ENCODE data around the gene C2CD3. TPM values are rescaled to one million over a fixed set of nuclear protein-coding genes. Genes with fewer than 3 reads are reported as not detected.

The C2CD3 gene
- total and polyA plus RNA-seq, 4 experiments from 2014 or later: 4.5 to 52.7 (median 26.5) TPM

GRCh38 chr11:74116719-74117118 is 54.1 kb downstream of the C2CD3 start:
- no peaks in the 10 kb centered on the region for H3K27me3 Mint-ChIP-seq
- no peaks in the 10 kb centered on the region for H3K27me3 ChIP-seq (ENCODE audit: insufficient read depth, low read length)
- H3K27ac Mint-ChIP-seq: no peak overlapping the region
- peaks cover 0 to 4% (median 0%) of the 10 kb centered on the region in 8 donors for H3K9me3 Mint-ChIP-seq
- H3K27ac ChIP-seq (ENCODE audit: low read depth, low read length): no peak overlapping the region
- no peaks in the 10 kb centered on the region for H3K4me1 ChIP-seq (ENCODE audit: insufficient read depth, low read length)
- peaks cover 63 to 69% of the 10 kb centered on the region in 2 donors for H3K36me3 Mint-ChIP-seq
- H3K4me1 Mint-ChIP-seq: no peaks in the 10 kb centered on the region
- ChIA-PET CTCF (ENCODE audit: partially characterized antibody) (no interaction called here), POLR2A (ENCODE audit: partially characterized antibody) (no interaction called here)
- no peak for DNase-seq
- H3K4me3 ChIP-seq (ENCODE audit: low read length in 2 of 2): no peak overlapping the region
- H3K36me3 ChIP-seq (ENCODE audit: insufficient read depth, low read length): peaks cover 10% of the 10 kb centered on the region
- no peak overlapping the region for H3K4me3 Mint-ChIP-seq
- H3K9me3 ChIP-seq (ENCODE audit: control insufficient read depth in 1 of 2, low read length in 2 of 2): no peaks in the 10 kb centered on the region
- intact Hi-C loops (cut with micrococcal nuclease): no loop called here

- Histone ChIP-seq H3K27me3 (ENCODE audit: insufficient read depth, low read length) (no peaks in the 10 kb centered on the region), H3K4me1 (ENCODE audit: insufficient read depth, low read length) (no peaks in the 10 kb centered on the region), H3K36me3 (ENCODE audit: insufficient read depth, low read length) (peaks cover 10% of the 10 kb centered on the region), H3K27ac (ENCODE audit: low read depth, low read length) (no peak overlapping the region), H3K9me3 (ENCODE audit: control insufficient read depth in 1 of 2, low read length in 2 of 2) (no peaks in the 10 kb centered on the region), H3K4me3 (ENCODE audit: low read length in 2 of 2) (no peak overlapping the region)
- Mint-ChIP-seq H3K9me3 (peaks cover 0 to 4% (median 0%) of the 10 kb centered on the region in 8 donors), H3K4me3 (no peak overlapping the region), H3K27me3 (no peaks in the 10 kb centered on the region), H3K36me3 (peaks cover 64 to 72% of the 10 kb centered on the region in 2 donors), H3K27ac (peak overlapping the region in 1 of 7 donors; percentile 16), H3K4me1 (no peaks in the 10 kb centered on the region)
- no peak for DNase-seq
- ChIA-PET POLR2A (ENCODE audit: partially characterized antibody) (no interaction called here), CTCF (ENCODE audit: partially characterized antibody) (no interaction called here)
- intact Hi-C loops (cut with micrococcal nuclease): no loop called here
These were observed 57.9 kb downstream of the C2CD3 start for GRCh38 chr11:74112877-74113276.

- Mint-ChIP-seq H3K27me3 (no peaks in the 10 kb centered on the region), H3K9me3 (no peaks in the 10 kb centered on the region), H3K4me3 (no peak overlapping the region), H3K36me3 (peaks cover 67 to 70% of the 10 kb centered on the region in 2 donors), H3K4me1 (peaks cover 0 to 4% (median 2%) of the 10 kb centered on the region in 4 donors), H3K27ac (peak overlapping the region in 4 of 7 donors; percentile 0 to 58 (median 34))
- intact Hi-C loops (cut with micrococcal nuclease): no loop called here
- no peaks in the 10 kb centered on the region for H3K27me3 ChIP-seq (ENCODE audit: insufficient read depth, low read length)
- no peaks in the 10 kb centered on the region for H3K9me3 ChIP-seq (ENCODE audit: control insufficient read depth in 1 of 2, low read length in 2 of 2)
- H3K4me1 ChIP-seq (ENCODE audit: insufficient read depth, low read length): no peaks in the 10 kb centered on the region
- POLR2A ChIA-PET (ENCODE audit: partially characterized antibody): interaction anchor here (1.2 kb wide), 1 partner anchor 134 kb away, joined by 3 read pairs; no protein-coding TSS in a partner anchor
- H3K27ac ChIP-seq (ENCODE audit: low read depth, low read length): no peak overlapping the region
- H3K36me3 ChIP-seq (ENCODE audit: insufficient read depth, low read length): peaks cover 40% of the 10 kb centered on the region
- no peak for DNase-seq
- CTCF ChIA-PET (ENCODE audit: partially characterized antibody): no interaction called here
- H3K4me3 ChIP-seq (ENCODE audit: low read length in 2 of 2): no peak overlapping the region
These were observed 64.7 kb downstream of the C2CD3 start for GRCh38 chr11:74106124-74106523.

- Histone ChIP-seq H3K36me3 (ENCODE audit: insufficient read depth, low read length) (peaks cover 45% of the 10 kb centered on the region), H3K4me3 (ENCODE audit: low read length in 2 of 2) (no peak overlapping the region), H3K27ac (ENCODE audit: low read depth, low read length) (no peak overlapping the region), H3K4me1 (ENCODE audit: insufficient read depth, low read length) (no peaks in the 10 kb centered on the region), H3K27me3 (ENCODE audit: insufficient read depth, low read length) (no peaks in the 10 kb centered on the region), H3K9me3 (ENCODE audit: control insufficient read depth in 1 of 2, low read length in 2 of 2) (no peaks in the 10 kb centered on the region)
- ChIA-PET POLR2A (ENCODE audit: partially characterized antibody) (no interaction called here), CTCF (ENCODE audit: partially characterized antibody) (interaction anchor here (2.1 kb wide), 1 partner anchor 138 kb away, joined by 5 read pairs; no protein-coding TSS in a partner anchor)
- Mint-ChIP-seq H3K9me3 (no peaks in the 10 kb centered on the region), H3K36me3 (peaks cover 80% of the 10 kb centered on the region in 2 donors), H3K27ac (peak overlapping the region in 1 of 7 donors; percentile 3), H3K4me3 (no peak overlapping the region), H3K4me1 (peaks cover 4 to 10% (median 10%) of the 10 kb centered on the region in 4 donors), H3K27me3 (no peaks in the 10 kb centered on the region)
- intact Hi-C loops (cut with micrococcal nuclease): no loop called here
- no peak for DNase-seq
These were observed 68.5 kb downstream of the C2CD3 start for GRCh38 chr11:74102321-74102720.

- H3K36me3 Mint-ChIP-seq: peaks cover 85 to 87% of the 10 kb centered on the region in 2 donors
These were observed 70.1 kb downstream of the C2CD3 start for GRCh38 chr11:74100735-74101134.

GRCh38 chr11:74100231-74100630 is 70.6 kb downstream of the C2CD3 start:
- Mint-ChIP-seq H3K27me3 (no peaks in the 10 kb centered on the region), H3K27ac (peak overlapping the region in 1 of 7 donors; percentile 32), H3K4me3 (no peak overlapping the region), H3K4me1 (peaks cover 3 to 10% (median 10%) of the 10 kb centered on the region in 4 donors), H3K36me3 (peaks cover 83 to 84% of the 10 kb centered on the region in 2 donors), H3K9me3 (no peaks in the 10 kb centered on the region)
- CTCF ChIA-PET (ENCODE audit: partially characterized antibody): no interaction called here
- no peak overlapping the region for H3K4me3 ChIP-seq (ENCODE audit: low read length in 2 of 2)
- no peaks in the 10 kb centered on the region for H3K4me1 ChIP-seq (ENCODE audit: insufficient read depth, low read length)
- H3K27ac ChIP-seq (ENCODE audit: low read depth, low read length): no peak overlapping the region
- POLR2A ChIA-PET (ENCODE audit: partially characterized antibody): no interaction called here
- DNase-seq: no peak
- H3K27me3 ChIP-seq (ENCODE audit: insufficient read depth, low read length): no peaks in the 10 kb centered on the region
- intact Hi-C loops (cut with micrococcal nuclease): no loop called here
- no peaks in the 10 kb centered on the region for H3K9me3 ChIP-seq (ENCODE audit: control insufficient read depth in 1 of 2, low read length in 2 of 2)
- peaks cover 35% of the 10 kb centered on the region for H3K36me3 ChIP-seq (ENCODE audit: insufficient read depth, low read length)

More at GRCh38 chr11:74100735-74101134, 70.1 kb downstream of the C2CD3 start:
- Histone ChIP-seq H3K9me3 (ENCODE audit: control insufficient read depth in 1 of 2, low read length in 2 of 2) (no peaks in the 10 kb centered on the region), H3K36me3 (ENCODE audit: insufficient read depth, low read length) (peaks cover 39% of the 10 kb centered on the region), H3K4me1 (ENCODE audit: insufficient read depth, low read length) (no peaks in the 10 kb centered on the region), H3K27me3 (ENCODE audit: insufficient read depth, low read length) (no peaks in the 10 kb centered on the region), H3K4me3 (ENCODE audit: low read length in 2 of 2) (no peak overlapping the region), H3K27ac (ENCODE audit: low read depth, low read length) (no peak overlapping the region)
- POLR2A ChIA-PET (ENCODE audit: partially characterized antibody): interaction anchor here (0.6 to 0.9 kb wide), 2 partner anchors 11 to 137 kb away, joined by 3 to 4 read pairs; no protein-coding TSS in a partner anchor
- DNase-seq: no peak
- intact Hi-C loops (cut with micrococcal nuclease): no loop called here
- Mint-ChIP-seq H3K4me1 (peaks cover 3 to 10% (median 10%) of the 10 kb centered on the region in 4 donors), H3K4me3 (no peak overlapping the region), H3K27me3 (no peaks in the 10 kb centered on the region), H3K9me3 (no peaks in the 10 kb centered on the region), H3K27ac (no peak overlapping the region)
- CTCF ChIA-PET (ENCODE audit: partially characterized antibody): no interaction called here

- peaks cover 3 to 10% (median 10%) of the 10 kb centered on the region in 4 donors for H3K4me1 Mint-ChIP-seq
- no peak overlapping the region for H3K4me3 Mint-ChIP-seq
- no peaks in the 10 kb centered on the region for H3K4me1 ChIP-seq (ENCODE audit: insufficient read depth, low read length)
- H3K9me3 ChIP-seq (ENCODE audit: control insufficient read depth in 1 of 2, low read length in 2 of 2): no peaks in the 10 kb centered on the region
- no peak overlapping the region for H3K4me3 ChIP-seq (ENCODE audit: low read length in 2 of 2)
- H3K36me3 ChIP-seq (ENCODE audit: insufficient read depth, low read length): peaks cover 15% of the 10 kb centered on the region
- POLR2A ChIA-PET (ENCODE audit: partially characterized antibody): interaction anchor here (1.0 kb wide), 1 partner anchor 102 kb away, joined by 3 read pairs; no protein-coding TSS in a partner anchor
- no peaks in the 10 kb centered on the region for H3K9me3 Mint-ChIP-seq
- H3K27me3 ChIP-seq (ENCODE audit: insufficient read depth, low read length): no peaks in the 10 kb centered on the region
- no peaks in the 10 kb centered on the region for H3K27me3 Mint-ChIP-seq
- DNase-seq: no peak
- H3K27ac ChIP-seq (ENCODE audit: low read depth, low read length): no peak overlapping the region
- no peak overlapping the region for H3K27ac Mint-ChIP-seq
- peaks cover 74 to 76% of the 10 kb centered on the region in 2 donors for H3K36me3 Mint-ChIP-seq
- CTCF ChIA-PET (ENCODE audit: partially characterized antibody): interaction anchor here (1.0 kb wide), 1 partner anchor 134 kb away, joined by 3 read pairs; no protein-coding TSS in a partner anchor
- intact Hi-C loops (cut with micrococcal nuclease): no loop called here
These were observed 73.0 kb downstream of the C2CD3 start for GRCh38 chr11:74097686-74098237.

Data from CD4-positive, alpha-beta memory T cell (primary cell).